Smooth muscle cell (in vitro differentiated cells): ENCODE data around the gene HOXB8. TPM values are rescaled to one million over a fixed set of nuclear protein-coding genes. Genes with fewer than 3 reads are reported as not detected.

ENCODE experiments used
- DNase-seq: peaks from one replicate; lab custom pipeline; 2025; ENCODE audit not compliant: unreplicated experiment; lab: John Stamatoyannopoulos, UW
- H2AFZ ChIP-seq: fragments of 200-600 bp; sonication (generic); 2 replicates; pipeline ENCODE4 v1.6.0; 2016; ENCODE audit warnings: antibody characterized with exemption, low read depth, mild to moderate bottlenecking
- H3F3A ChIP-seq: fragments of 200-600 bp; sonication (generic); 2 replicates; pipeline ENCODE4 v1.6.0; 2017; ENCODE audit warnings: antibody characterized with exemption, low read depth
- H3K27ac ChIP-seq: fragments of 200-600 bp; sonication (generic); 2 replicates; pipeline ENCODE4 v1.5.1; 2016; ENCODE audit warnings: low read depth, mild to moderate bottlenecking
- H3K27me3 ChIP-seq: fragments of 200-600 bp; sonication (generic); 2 replicates; pipeline ENCODE4 v1.6.1; 2016; ENCODE audit warnings: low read depth, mild to moderate bottlenecking
- H3K36me3 ChIP-seq: fragments of 200-600 bp; sonication (generic); 2 replicates; pipeline ENCODE4 v1.5.1; 2016; ENCODE audit warnings: low read depth
- H3K4me1 ChIP-seq: fragments of 200-600 bp; sonication (generic); 2 replicates; pipeline ENCODE4 v1.5.1; 2016; ENCODE audit warnings: low read depth
- H3K4me2 ChIP-seq: fragments of 200-600 bp; sonication (generic); 2 replicates; pipeline ENCODE4 v1.6.0; 2016; ENCODE audit warnings: mild to moderate bottlenecking
- H3K4me3 ChIP-seq: fragments of 200-600 bp; sonication (generic); 2 replicates; pipeline ENCODE4 v1.5.1; 2016; ENCODE audit warnings: mild to moderate bottlenecking
- H3K79me2 ChIP-seq: fragments of 200-600 bp; sonication (generic); 2 replicates; pipeline ENCODE4 v1.6.0; 2016; ENCODE audit warnings: low read depth, mild to moderate bottlenecking
- H3K9ac ChIP-seq: fragments of 200-600 bp; sonication (generic); 2 replicates; pipeline ENCODE4 v1.6.0; 2016; ENCODE audit warnings: low read depth
- H3K9me3 ChIP-seq: fragments of 200-600 bp; sonication (generic); replicated peaks from 2 replicates; pipeline ENCODE4 v1.5.1; 2016; ENCODE audit warnings: low read depth
- H4K20me1 ChIP-seq: fragments of 200-600 bp; sonication (generic); 2 replicates; pipeline ENCODE4 v1.6.0; 2016; ENCODE audit warnings: low read depth
- WGBS: methylation state at CpG from one replicate; pipeline ENCODE4 v1.1.7; 2016; ENCODE audit warnings: low lambda C conversion rate; 5-methylcytosine and 5-hydroxymethylcytosine counted together
- polyA plus RNA-seq: library from polyadenylated mRNA; unstranded; fragments of >200 nt; fragmentation: Nextera tagmentation; extraction: Ambion mirVana; gene quantifications from 2 replicates; pipeline ENCODE4 v1.2.1, GENCODE V29; 2016
- total RNA-seq: library from RNA; depleted of rRNA; stranded (reverse); fragments of >200 nt; gene quantifications from 2 replicates; pipeline ENCODE4 v1.2.3, GENCODE V29; 2014
- TF ChIP-seq, protein P1 (sequence below): fragments of 200-600 bp; sonication (generic); IDR thresholded peaks from 2 replicates; pipeline ENCODE4 v1.5.1; 2017; ENCODE audit warnings: borderline replicate concordance, mild to moderate bottlenecking, antibody characterized with exemption; ENCODE audit not compliant: insufficient read depth, poor library complexity, severe bottlenecking

HOXB8 gene
- total RNA-seq (2.0 and 3.8 TPM in 2 replicates), polyA plus RNA-seq (0.15 and 0.94 TPM in 2 replicates)

DNA sequence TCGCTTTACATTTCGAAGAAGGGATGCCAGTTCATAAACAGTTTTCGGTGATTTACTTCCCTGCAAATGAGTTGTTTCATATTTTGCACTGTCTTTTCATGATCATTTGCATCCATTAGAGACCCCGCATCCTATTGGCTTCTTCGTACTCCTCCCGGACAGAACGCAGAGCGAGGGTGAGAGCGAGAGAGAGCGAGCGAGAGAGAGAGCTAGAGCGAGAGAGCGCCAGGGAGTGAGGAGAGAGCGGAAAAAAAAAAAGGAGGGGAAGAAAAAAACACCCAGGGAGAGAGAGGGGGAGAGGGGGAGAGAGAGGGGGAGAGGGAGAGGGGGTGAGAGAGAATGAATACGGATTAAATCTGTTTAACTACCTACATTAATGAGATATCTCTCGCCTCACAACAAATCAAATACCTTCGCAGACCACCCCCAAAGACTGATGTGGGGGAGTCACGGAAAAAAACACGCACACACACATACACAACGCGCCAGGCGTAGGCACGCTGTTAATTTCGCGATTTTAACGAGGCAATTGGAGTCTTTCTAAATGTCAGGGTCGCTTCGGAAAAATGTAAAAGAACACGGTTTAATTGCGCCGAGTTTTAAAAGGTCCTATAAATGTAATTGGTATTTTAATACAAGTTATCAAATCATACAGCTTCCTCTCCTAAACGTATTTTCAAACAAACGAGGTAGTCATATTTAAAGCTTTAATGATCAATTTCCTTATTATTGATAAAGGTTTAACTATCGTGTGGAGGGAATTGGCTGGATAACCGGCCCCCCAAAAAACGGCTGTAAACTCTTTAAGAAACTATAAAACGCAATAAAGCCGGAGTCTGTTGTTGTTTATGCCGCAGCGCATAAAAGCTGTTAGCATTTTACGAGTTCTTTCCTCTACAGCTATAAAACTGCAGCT is at the start of gene HOXB8:
Gene HOXB8 (minus strand): TSS at position 246 of the 916 bp plus-strand sequence. CDS start 588 bp downstream, outside the sequence.
- no peak within 1 kb of the TSS for H2AFZ ChIP-seq
- peaks cover 32% of the 10 kb centered on the region for H4K20me1 ChIP-seq
- no peaks in the 10 kb centered on the region for H3K9me3 ChIP-seq
- H3K4me3 ChIP-seq = peak within 1 kb of the TSS; percentile 69
- H3K79me2 ChIP-seq = peaks cover 50% of the 10 kb centered on the region
- WGBS = 3% methylated on average over 41 of the region's 41 CpGs
- H3K4me1 ChIP-seq = peaks cover 16% of the 10 kb centered on the region
- no peak for DNase-seq
- H3F3A ChIP-seq = peaks cover 8% of the 10 kb centered on the region
- H3K27ac ChIP-seq = peak within 1 kb of the TSS; percentile 79
- H3K9ac ChIP-seq = peak within 1 kb of the TSS; percentile 61
- peaks cover 63% of the 10 kb centered on the region for H3K27me3 ChIP-seq
- TF ChIP-seq, protein P1, sequence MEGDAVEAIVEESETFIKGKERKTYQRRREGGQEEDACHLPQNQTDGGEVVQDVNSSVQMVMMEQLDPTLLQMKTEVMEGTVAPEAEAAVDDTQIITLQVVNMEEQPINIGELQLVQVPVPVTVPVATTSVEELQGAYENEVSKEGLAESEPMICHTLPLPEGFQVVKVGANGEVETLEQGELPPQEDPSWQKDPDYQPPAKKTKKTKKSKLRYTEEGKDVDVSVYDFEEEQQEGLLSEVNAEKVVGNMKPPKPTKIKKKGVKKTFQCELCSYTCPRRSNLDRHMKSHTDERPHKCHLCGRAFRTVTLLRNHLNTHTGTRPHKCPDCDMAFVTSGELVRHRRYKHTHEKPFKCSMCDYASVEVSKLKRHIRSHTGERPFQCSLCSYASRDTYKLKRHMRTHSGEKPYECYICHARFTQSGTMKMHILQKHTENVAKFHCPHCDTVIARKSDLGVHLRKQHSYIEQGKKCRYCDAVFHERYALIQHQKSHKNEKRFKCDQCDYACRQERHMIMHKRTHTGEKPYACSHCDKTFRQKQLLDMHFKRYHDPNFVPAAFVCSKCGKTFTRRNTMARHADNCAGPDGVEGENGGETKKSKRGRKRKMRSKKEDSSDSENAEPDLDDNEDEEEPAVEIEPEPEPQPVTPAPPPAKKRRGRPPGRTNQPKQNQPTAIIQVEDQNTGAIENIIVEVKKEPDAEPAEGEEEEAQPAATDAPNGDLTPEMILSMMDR = no peak
- H3K4me2 ChIP-seq = peak within 1 kb of the TSS; percentile 98
- no peaks in the 10 kb centered on the region for H3K36me3 ChIP-seq

DNA sequence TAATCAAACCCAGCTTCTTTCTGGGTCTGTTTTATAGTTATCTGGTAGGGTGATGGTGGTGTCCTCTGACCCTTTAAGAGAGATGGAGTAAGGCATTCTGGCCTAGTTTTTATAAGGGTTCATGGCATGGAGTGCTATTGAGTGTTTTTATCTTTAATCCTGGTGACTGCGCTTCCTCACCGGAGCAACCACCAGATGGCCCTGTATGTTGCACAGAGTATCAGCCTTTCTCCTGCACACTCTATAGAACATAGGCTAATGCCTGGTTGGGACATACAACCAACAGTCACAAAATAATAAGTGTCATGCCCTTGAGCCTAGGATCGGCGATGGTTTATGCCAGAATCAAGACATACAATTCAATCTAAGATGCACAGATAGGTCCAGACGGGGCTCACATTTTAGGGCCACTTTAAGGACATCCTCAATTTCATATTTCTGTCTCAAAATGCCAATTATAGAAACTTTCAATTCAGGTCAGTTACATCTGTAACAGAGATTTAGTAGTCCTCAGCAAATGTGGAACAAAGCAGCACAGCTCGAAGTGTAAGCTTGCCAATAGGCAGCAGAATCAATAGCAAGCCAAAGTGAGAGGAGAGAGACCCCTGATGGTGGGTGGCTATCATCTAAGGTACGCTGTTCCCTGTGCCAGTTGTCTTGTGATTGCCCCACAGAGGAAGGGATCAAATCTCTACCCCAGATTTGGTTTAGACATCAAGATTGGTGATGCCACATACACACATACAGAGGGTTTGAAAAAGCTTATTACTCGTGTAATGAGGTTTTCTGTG is 48.2 kb upstream of the HOXB8 start:
- WGBS = 80% methylated on average over 8 of the region's 8 CpGs
- no peaks in the 10 kb centered on the region for H3K27me3 ChIP-seq
- TF ChIP-seq, protein P1 = no peak
- no peak for DNase-seq
- H4K20me1 ChIP-seq = peaks cover 51% of the 10 kb centered on the region
- no peak overlapping the region for H3K27ac ChIP-seq
- H3K79me2 ChIP-seq = peaks cover 3% of the 10 kb centered on the region
- no peak overlapping the region for H2AFZ ChIP-seq
- H3K9ac ChIP-seq = no peak overlapping the region
- no peak overlapping the region for H3K4me3 ChIP-seq
- no peaks in the 10 kb centered on the region for H3K9me3 ChIP-seq
- H3K36me3 ChIP-seq = no peaks in the 10 kb centered on the region
- no peaks in the 10 kb centered on the region for H3F3A ChIP-seq
- H3K4me1 ChIP-seq = no peaks in the 10 kb centered on the region
- H3K4me2 ChIP-seq = no peak overlapping the region

DNA sequence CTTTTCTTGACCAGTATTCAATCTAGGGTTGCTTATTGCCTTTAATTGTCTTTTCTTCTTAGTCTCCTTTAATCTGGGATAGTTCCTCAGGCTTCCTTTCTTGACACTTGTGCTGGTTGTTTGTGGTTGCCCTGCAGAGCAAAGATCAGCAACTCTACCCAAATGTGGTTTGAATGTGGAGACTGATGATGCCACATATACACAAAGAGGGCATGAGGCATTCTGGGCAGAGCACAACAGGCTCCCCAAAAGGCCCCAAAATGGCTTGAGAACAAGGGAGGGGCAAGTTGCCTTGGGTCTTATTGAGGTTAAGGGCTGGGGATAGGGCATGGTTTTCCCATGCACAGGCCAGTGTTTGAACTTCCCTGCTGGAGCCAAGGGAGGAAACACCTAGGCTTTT is 40.8 kb upstream of the HOXB8 start:
- Histone ChIP-seq H3K36me3 (no peaks in the 10 kb centered on the region), H3K79me2 (peaks cover 32% of the 10 kb centered on the region), H2AFZ (no peak overlapping the region), H3K27me3 (no peaks in the 10 kb centered on the region), H3K9ac (no peak overlapping the region), H4K20me1 (peaks cover 44% of the 10 kb centered on the region), H3K27ac (no peak overlapping the region), H3K9me3 (no peaks in the 10 kb centered on the region), H3K4me2 (no peak overlapping the region), H3K4me1 (no peaks in the 10 kb centered on the region), H3K4me3 (no peak overlapping the region), H3F3A (no peaks in the 10 kb centered on the region)
- DNase-seq = no peak
- TF ChIP-seq, protein P1 = no peak
